Measurements from ENCODE around the gene MYO3B. TPM values are rescaled to one million over a fixed set of nuclear protein-coding genes. Genes with fewer than 3 reads are reported as not detected.

Gene MYO3B
- total RNA-seq, 3 donors from 2014 or later (not counting 1 experiment from before 2014, with no cell fraction given) = 0.68 to 0.88 (median 0.75) TPM

DNA sequence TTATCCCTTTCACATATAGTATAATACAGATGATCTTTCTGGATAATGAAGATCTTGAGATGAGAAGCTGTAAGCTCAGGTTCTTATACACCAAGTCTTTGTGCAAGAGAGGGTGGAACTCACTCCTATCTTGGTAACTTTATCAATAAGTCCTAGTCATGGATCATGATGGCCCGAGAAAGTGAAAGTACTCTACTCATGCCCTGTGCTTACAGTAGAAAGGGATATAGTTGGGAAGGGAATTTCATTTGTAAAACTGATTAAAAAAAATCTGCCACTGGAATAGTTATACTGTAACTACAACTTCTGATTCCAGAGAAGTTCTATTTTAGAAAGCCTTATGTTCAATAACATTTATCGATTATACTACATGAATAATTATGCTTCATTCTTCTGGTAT is 51.8 kb downstream of the MYO3B start:
- Mint-ChIP-seq H3K36me3 (no peaks in the 10 kb centered on the region), H3K27me3 (ENCODE audit: low read depth in 2 of 2) (no peaks in the 10 kb centered on the region), H3K4me1 (no peaks in the 10 kb centered on the region), H3K27ac (no peak overlapping the region), H3K4me3 (no peak overlapping the region), H3K9me3 (no peaks in the 10 kb centered on the region)
- intact Hi-C loops (cut with micrococcal nuclease) = no loop called here
- Histone ChIP-seq H3K4me3 (ENCODE audit: low read length) (no peak overlapping the region), H3K27ac (ENCODE audit: low read length) (no peak overlapping the region), H3K9me3 (ENCODE audit: control insufficient read depth, insufficient read depth, low read length) (no peaks in the 10 kb centered on the region), H3K36me3 (ENCODE audit: control insufficient read depth, insufficient read depth, low read length) (no peaks in the 10 kb centered on the region), H3K4me1 (ENCODE audit: control insufficient read depth, insufficient read depth, low read length) (no peaks in the 10 kb centered on the region), H3K27me3 (ENCODE audit: control insufficient read depth, insufficient read depth, low read length) (no peaks in the 10 kb centered on the region)
- no CpG with 5 or more reads among the region's 2 CpGs for WGBS (ENCODE audit: insufficient coverage)
- DNase-seq = no peak
- TF ChIP-seq CTCF (IDR thresholded peaks at IDR 0.05) = no peak
- ATAC-seq = no peak

DNA sequence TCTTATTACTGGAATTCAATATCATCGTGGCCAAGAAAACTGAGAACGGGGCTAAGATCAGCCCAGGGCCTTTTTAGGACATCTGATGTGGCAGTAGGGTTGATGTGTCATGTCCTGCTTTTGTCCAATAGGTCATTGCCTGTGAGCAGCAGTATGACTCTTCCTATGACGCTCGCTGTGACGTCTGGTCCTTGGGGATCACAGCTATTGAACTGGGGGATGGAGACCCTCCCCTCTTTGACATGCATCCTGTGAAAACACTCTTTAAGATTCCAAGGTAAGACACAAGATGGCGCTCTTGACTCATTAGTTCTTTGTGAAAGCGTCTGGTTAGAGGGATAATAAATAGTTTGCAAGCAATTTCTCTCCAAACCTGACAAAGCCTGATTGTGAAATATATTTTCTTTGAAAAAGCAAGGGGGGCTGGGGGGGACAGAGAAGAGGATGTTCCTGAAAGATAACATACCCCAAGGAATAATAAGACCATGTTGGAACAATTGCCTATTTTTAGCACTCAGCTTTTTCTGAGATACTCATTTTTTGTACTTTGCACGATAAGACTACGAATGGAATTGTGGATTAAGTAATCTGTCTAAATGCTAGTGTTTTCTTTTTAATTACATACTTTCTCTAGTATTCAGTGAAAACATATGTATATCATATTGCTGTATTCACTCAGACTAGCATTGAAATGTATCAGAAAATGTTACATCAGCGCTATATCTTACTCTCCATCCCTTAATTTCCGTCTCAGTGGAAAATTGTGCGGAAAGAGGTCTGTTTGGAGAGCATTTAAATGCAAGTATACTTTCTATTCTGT is 58.1 kb downstream of the MYO3B start:
- Histone ChIP-seq H3K36me3 (ENCODE audit: control insufficient read depth, insufficient read depth, low read length) (no peaks in the 10 kb centered on the region), H3K27me3 (ENCODE audit: control insufficient read depth, insufficient read depth, low read length) (no peaks in the 10 kb centered on the region), H3K27ac (ENCODE audit: low read length) (no peak overlapping the region), H3K4me3 (ENCODE audit: low read length) (no peak overlapping the region), H3K9me3 (ENCODE audit: control insufficient read depth, insufficient read depth, low read length) (no peaks in the 10 kb centered on the region), H3K4me1 (ENCODE audit: control insufficient read depth, insufficient read depth, low read length) (no peaks in the 10 kb centered on the region)
- no peak overlapping the region for H3K4me3 Mint-ChIP-seq
- DNase-seq = peak in 1 of 2 donors; percentile 35
- no peaks in the 10 kb centered on the region for H3K36me3 Mint-ChIP-seq
- peaks cover 17 to 21% of the 10 kb centered on the region in 2 donors for H3K27me3 Mint-ChIP-seq (ENCODE audit: low read depth in 2 of 2)
- peak in 1 of 3 donors; percentile 45 for ATAC-seq
- TF ChIP-seq CTCF (IDR thresholded peaks at IDR 0.05) = peak; percentile 43
- no peaks in the 10 kb centered on the region for H3K4me1 Mint-ChIP-seq
- H3K27ac Mint-ChIP-seq = no peak overlapping the region
- intact Hi-C loops (cut with micrococcal nuclease) = loop anchor here (1.0 to 5.0 kb wide), 2 partner anchors 401 to 576 kb away; no protein-coding TSS in a partner anchor
- WGBS (ENCODE audit: insufficient coverage) = 56% methylated on average over 10 of the region's 12 CpGs
- no peaks in the 10 kb centered on the region for H3K9me3 Mint-ChIP-seq

DNA sequence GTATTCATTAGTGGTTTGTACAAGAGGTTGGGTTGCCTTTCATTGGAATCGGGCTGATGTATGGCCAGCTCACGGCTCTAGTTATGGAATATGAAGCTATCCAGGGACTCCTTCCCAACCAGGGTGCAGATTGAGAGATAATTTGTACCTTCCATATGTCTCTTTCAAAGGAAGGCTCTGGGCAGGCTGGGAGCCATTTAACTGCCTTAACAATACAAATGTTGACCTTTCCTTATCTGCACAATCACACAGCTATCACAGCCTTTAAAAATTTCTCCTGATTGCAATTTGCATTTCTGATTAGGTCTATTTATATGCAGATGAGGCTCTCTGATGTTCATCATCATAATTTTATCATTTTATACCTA is 58.7 kb downstream of the MYO3B start:
- Mint-ChIP-seq H3K36me3 (no peaks in the 10 kb centered on the region), H3K4me1 (no peaks in the 10 kb centered on the region), H3K4me3 (no peak overlapping the region), H3K27ac (no peak overlapping the region), H3K27me3 (ENCODE audit: low read depth in 2 of 2) (peaks cover 17 to 21% of the 10 kb centered on the region in 2 donors), H3K9me3 (no peaks in the 10 kb centered on the region)
- WGBS (ENCODE audit: insufficient coverage) = 95% methylated on average over 2 of the region's 2 CpGs
- no peaks in the 10 kb centered on the region for H3K4me1 ChIP-seq (ENCODE audit: control insufficient read depth, insufficient read depth, low read length)
- no peaks in the 10 kb centered on the region for H3K36me3 ChIP-seq (ENCODE audit: control insufficient read depth, insufficient read depth, low read length)
- TF ChIP-seq CTCF (IDR thresholded peaks at IDR 0.05) = no peak
- ATAC-seq (no peak), DNase-seq (no peak)
- H3K27ac ChIP-seq (ENCODE audit: low read length) = no peak overlapping the region
- intact Hi-C loops (cut with micrococcal nuclease) = loop anchor here (1.0 to 5.0 kb wide), 2 partner anchors 401 to 576 kb away; no protein-coding TSS in a partner anchor
- H3K9me3 ChIP-seq (ENCODE audit: control insufficient read depth, insufficient read depth, low read length) = no peaks in the 10 kb centered on the region
- no peak overlapping the region for H3K4me3 ChIP-seq (ENCODE audit: low read length)
- no peaks in the 10 kb centered on the region for H3K27me3 ChIP-seq (ENCODE audit: control insufficient read depth, insufficient read depth, low read length)
